ENCODE results near the gene PSG4.
"Not testable (repeated sequence)": the region's sequence is repeated elsewhere in the genome, so short reads cannot be mapped to it uniquely, and the experiment has no call there.

Gene PSG4

DNA sequence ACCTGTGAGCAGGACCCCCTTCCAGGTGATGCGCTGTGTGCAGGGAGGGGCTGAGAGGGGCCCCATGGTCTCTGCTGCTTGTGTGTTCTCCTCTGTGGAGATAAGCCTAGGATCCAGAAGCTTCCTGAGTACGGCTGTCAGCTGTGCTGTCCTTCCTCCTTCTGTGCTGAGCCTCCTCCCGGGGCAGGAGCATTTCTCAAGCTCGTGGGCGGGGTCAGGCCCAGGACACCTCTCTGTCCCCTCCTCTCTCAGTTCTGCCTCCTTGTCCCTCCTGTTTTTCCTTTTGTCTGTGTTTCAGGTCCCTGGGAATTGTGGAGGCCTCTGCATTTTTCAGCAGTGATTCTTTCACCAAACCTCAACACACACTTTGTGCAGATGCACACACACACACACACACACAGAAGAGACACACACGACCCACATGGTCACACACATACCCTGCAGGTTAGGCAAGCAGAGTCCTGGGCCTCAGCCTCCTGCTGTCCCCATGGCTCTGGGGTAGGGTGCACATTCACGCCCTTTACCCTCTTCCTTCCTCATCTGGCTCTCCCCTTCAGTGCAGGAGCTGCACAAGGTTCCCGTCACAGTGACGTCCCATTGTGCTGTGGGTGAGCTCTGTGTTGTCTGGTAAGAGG, at the start of gene PSG4:
Gene PSG4 (minus strand): TSS at position 168 of the 635 bp plus-strand sequence. CDS start 102 bp downstream, at position 66.
- DNase-seq (ENCODE audit: low spot score) = not testable (repeated sequence)

DNA sequence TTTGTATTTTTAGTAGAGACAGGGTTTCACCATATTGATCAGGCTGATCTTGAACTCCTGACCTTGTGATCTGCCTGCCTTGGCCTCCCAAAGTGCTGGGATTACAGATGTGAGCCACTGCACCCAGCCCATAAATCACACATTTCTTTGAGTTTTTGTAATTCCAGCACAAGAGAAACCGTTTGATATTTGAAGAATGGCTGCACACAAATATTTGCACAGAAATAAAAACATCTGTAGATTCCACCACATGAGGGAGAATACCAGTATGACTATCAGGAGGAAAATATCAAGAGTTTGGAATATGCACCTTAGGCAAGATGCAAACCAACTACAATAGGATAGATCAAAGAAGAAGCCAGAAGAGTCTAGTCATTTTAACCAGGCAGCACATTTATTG, 46.0 kb upstream of the PSG4 start:
- DNase-seq (ENCODE audit: low spot score) = not testable (repeated sequence)

DNA sequence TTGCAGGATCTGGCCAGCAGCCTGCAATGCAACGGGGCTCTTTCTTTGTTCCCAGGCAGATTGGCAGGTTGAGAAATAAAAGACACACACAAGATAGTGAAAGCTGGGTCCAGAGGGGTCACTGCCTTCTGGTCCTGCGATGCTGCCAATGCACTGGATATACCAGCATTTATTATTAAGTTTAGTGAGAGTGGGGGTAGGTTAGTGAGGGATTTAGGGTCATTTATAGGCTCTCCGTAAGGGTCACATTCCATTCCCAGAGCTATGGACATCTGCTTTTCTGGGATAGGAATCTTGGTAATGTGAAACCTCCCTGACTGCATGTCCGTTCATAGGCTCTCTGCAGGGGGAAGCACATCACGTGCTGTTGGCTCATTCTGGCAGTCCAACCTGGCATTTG, 44.9 kb upstream of the PSG4 start:
- DNase-seq (ENCODE audit: low spot score) = not testable (repeated sequence)

DNA sequence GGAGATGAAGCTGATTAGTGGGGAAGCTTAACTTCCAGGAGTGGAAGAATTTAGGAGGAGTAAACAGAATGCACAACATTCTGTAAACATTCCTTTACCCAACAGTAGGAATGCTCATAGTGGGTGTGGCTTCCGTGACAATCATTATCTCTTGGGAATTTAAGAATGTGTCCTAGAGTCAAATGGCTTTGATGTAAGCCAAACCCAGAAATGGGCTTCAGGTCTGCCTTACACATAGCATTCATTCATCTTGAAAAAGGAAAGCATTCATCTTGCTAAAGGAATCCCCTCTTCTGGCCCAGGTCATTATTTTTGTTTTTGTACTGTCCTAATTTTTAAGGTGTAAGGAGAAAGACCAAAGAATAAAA, 43.2 kb upstream of the PSG4 start:
- DNase-seq (ENCODE audit: low spot score) = peak; percentile 68

DNA sequence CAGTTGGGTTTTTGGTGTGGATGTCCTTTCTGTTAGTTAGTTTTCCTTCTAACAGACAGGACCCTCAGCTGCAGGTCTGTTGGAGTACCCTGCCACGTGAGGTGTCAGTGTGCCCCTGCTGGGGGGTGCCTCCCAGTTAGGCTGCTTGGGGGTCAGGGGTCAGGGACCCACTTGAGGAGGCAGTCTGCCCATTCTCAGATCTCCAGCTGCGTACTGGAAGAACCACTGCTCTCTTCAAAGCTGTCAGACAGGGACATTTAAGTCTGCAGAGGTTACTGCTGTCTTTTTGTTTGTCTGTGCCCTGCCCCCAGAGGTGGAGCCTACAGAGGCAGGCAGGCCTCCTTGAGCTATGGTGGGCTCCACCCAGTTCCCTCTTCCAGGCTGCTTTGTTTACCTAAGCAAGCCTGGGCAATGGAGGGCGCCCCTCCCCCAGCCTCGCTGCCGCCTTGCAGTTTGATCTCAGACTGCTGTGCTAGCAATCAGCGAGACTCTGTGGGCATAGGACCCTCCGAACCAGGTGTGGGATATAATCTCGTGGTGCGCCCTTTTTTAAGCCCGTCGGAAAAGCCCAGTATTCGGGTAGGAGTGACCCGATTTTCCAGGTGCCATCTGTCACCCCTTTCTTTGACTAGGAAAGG, 41.9 kb upstream of the PSG4 start:
- not testable (repeated sequence) for DNase-seq (ENCODE audit: low spot score)

DNA sequence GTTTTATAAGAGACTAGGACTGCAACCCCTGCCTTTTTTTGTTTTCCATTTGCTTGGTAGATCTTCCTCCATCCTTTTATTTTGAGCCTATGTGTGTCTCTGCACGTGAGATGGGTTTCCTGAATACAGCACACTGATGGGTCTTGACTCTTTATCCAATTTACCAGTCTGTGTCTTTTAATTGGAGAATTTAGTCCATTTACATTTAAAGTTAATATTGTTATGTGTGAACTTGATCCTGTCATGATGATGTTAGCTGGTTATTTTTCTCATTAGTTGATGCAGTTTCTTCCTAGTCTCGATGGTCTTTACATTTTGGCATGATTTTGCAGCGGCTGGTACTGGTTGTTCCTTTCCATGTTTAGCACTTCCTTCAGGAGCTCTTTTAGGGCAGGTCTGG, 40.4 kb upstream of the PSG4 start:
- not testable (repeated sequence) for DNase-seq (ENCODE audit: low spot score)

DNA sequence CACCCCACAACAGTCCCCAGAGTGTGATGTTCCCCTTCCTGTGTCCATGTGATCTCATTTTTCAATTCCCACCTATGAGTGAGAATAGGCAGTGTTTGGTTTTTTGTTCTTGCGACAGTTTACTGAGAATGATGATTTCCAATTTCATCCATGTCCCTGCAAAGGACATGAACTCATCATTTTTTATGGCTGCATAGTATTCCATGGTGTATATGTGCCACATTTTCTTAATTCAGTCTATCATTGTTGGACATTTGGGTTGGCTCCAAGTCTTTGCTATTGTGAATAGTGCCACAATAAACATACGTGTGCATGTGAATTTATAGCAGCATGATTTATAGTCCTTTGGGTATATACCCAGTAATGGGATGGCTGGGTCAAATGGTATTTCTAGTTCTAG, 36.8 kb upstream of the PSG4 start:
- DNase-seq (ENCODE audit: low spot score) = not testable (repeated sequence)

DNA sequence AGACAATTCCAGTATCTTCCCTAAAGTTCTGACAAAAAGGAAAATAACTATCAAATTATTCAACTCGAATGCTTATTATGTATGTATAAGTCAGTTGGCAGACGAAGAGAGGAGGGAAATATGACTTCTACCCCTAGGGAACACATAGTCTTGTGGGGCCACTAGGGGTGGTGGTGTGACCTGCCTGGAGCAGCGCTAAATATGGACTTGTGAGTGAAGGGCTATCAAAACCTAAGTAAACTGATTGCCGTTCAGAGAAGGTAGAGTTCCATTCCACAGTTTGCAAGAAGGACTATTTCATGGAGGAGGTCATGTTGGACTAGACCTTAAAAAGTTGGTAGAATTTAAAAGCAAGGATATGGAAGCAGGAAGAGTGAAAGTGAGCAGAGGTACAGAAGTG, 32.8 kb upstream of the PSG4 start:
- DNase-seq (ENCODE audit: low spot score) = not testable (repeated sequence)

DNA sequence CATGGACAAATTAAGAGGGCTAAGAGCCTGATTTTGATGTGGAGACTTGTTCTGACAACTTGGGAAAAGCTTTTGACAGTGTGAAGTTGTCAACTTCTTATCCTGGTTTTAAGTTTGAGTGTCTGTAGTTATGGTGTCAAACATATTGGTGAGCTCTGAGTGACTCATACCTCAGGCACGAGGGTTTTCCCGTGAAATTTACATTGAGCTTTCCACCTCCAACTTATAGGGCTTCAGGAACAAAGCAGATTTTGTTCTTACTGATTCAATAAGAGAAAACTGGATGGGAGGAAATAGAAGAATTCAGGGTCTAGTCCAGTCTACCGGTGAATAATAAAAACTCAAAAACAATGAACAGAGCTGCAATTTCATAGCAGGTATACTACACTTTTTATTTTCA, 30.2 kb upstream of the PSG4 start:
- DNase-seq (ENCODE audit: low spot score) = peak; percentile 58

DNA sequence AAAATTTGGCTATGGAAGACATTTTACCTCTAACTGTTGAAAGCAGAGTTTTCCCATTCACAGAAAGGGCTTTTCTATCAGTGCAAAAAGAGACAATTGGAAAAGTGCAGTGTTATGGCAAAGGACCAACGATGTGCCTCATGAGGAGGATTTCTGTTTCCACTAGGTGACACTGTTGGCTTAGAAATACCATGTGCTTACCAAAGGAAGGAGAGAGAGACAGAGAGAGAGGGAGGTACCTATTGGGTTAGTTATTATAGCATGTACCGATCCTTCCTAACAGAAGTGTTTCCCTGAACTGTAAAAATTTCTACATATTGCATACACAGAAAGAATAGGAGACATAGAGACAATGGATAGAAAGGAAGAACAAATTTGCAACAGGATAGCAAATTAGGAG, 23.9 kb upstream of the PSG4 start:
- DNase-seq (ENCODE audit: low spot score) = peak; percentile 29

DNA sequence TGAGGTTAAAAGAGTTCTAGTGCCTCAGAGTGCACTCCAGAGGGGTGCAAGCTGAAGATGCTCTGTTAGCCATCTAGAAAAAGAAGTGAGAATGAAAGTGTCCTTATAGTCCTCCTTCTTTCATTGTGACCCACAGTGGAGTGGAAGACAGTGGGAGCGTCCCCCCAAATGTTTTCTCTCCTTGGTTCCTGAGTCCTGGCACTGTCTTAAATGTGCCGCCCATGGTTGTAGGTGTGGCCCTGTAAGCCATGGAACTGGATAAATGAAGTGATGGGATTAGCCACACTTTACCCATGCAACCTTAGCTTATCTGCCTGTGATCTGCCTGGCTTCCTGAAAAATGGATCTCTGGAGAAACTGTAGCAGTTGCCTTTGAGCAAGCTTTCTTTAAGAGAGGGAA, 23.3 kb upstream of the PSG4 start:
- not testable (repeated sequence) for DNase-seq (ENCODE audit: low spot score)

DNA sequence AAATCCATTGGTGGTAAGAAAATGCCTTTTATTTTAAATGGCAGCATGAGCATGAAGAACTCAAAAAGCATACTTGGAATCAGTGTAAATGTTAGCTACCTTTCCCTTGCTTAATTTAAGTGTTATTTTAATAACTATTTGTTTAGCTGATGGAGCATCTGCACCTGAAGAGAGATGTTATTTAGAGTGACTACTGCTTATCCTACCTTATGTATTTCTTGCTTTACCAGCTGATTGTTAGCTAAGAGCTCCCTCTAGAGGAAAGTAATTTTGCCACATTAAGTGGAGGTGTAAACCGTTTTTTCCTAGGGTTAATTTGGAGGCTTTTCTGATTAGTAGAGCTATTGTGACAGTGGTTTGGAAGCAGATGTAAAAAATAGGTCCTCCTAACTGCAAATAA, 21.5 kb upstream of the PSG4 start:
- not testable (repeated sequence) for DNase-seq (ENCODE audit: low spot score)

DNA sequence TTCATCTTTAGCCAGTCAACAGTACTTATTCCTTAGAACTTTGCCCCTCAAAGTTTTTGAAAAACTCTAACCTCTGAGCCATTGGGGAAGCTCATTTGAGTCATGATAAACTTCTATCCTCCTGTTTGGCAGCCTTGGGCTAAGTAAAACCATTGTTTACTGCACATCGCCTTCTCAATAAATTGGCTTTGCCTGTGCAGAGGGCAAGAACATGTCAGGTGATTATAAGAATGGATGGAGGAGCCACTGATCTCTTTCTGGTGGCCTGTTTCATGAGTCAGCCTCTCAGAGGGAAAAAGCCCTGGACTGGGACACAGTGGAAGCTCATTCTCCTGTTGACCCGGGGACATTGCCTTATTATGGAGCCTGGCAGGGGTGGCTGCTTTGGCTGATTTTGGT, 19.4 kb upstream of the PSG4 start:
- DNase-seq (ENCODE audit: low spot score) = no peak

DNA sequence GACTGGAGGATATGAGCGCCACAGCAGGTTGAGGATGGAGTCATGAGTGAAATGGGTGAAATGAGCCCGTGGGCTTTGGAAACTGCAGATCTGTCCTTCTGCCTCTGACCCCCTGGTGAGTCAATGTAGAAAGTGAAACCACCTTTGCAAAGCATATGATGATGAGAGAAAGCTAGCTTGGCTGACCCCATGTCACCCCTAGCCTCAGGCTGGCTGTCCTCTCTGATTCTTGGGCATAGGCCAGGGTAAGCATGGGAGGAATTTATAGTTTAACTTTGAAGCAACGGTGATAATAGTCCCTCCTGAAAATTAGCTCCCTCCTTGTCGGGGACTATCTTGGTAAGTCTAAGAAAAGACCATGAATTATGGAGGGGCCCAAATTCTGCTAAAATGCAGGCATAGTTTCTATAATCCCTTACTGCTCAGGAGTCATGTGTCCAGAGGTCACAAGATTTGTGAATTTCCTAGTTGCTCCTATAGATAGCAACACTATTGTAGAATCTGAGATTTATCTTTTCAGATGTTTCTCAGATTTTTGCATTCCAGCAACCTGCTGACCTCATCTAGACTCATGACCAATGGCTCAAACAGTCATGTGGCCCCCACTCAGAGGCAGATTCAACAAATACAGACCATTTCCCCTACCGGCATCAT, 18.9 kb upstream of the PSG4 start:
- not testable (repeated sequence) for DNase-seq (ENCODE audit: low spot score)

DNA sequence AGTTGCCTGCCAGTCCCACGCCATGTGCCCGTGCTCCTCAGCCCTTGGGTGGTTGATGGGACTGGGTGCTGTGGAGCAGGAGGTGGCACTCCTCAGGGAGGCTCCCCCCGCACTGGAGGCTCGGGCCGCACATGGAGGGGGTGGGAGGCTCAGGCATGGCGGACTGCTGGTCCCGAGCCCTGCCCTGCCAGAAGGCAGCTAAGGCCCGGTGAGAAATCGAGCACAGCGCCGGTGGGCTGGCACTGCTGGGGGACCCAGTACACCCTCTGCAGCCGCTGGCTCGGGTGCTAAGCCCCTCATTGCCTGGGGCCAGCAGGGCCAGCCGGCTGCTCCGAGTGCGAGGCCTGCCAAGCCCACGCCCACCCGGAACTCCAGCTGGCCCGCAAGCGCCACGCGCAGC, 16.5 kb upstream of the PSG4 start:
- not testable (repeated sequence) for DNase-seq (ENCODE audit: low spot score)

DNA sequence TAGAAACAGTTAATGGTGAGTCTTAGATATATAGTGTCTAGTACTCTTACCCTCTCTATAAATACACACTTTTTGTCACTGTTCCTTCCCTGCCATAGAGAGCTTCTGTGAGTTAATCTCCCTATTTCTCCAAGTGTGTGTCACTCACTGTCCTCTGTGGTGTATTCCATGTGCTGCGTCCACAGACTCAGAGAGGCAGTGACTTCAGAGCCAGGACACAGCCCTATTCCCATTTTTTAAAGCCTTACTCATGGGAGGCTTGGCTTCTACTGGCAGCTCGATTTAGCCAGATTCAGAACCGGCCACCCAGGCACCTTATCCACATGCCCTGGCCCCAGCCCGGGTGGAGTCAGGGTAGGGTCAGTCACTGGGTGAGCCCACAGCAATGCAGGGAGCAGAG, 13.7 kb upstream of the PSG4 start:
- DNase-seq (ENCODE audit: low spot score) = not testable (repeated sequence)

DNA sequence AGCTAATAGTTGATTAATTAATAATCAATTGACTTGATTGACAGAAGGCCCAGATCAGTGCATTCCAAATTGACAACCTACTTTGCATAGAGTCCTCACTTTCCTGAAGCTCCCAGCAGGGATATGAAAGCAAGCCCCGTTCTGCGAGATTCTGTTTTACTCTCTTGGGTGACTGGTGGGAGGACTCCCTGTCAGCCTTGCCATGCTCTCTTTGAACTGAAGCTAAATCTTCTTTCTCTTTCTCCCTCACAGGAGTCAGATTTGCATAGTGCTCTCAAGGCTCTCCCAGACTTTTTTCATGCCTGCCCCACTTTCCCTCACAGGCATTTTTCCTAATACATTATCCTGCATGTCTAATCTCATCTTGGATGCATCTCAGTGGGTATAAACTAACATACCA, 10.4 kb upstream of the PSG4 start:
- DNase-seq (ENCODE audit: low spot score) = not testable (repeated sequence)

DNA sequence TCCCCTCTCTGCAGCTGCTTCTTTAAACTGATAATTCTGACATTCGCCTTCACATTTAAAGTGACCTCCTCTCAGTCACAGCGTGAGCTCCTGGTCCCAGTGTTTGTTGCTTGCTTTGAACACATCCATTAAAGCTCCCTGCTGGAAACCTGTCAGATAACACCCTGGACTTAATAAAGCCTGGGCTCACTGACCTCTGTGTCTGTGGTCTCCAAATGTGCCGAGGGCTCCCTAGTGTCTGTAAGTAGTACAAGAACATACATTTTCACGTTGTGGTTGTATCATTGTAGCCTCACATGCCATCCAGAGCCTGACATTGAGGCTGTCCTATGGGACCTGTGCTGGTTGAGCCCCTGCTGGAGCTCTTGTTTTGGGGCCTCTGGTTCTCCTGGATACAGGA, 2.6 kb upstream of the PSG4 start:
- no peak for DNase-seq (ENCODE audit: low spot score)

DNA sequence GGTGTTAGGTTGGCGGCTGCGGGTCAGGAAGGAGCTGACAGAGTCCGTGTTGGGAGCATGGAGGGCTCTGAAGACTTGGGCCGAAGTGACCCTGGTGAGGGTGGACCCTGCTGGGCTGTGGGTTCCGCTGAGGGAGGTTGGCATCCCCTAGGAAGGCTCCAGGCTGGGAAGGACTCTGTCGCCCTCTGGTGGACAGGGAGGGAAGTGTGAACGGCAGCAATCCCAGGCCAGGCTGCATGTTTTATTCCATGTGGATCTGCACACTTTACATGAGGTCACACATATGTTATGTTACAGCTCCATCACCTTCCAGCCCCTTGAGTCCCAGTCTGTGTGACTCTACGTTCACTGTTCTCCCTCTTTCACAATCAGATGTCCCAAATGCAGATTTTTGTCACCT, 1.7 kb upstream of the PSG4 start:
- DNase-seq (ENCODE audit: low spot score) = not testable (repeated sequence)

DNA sequence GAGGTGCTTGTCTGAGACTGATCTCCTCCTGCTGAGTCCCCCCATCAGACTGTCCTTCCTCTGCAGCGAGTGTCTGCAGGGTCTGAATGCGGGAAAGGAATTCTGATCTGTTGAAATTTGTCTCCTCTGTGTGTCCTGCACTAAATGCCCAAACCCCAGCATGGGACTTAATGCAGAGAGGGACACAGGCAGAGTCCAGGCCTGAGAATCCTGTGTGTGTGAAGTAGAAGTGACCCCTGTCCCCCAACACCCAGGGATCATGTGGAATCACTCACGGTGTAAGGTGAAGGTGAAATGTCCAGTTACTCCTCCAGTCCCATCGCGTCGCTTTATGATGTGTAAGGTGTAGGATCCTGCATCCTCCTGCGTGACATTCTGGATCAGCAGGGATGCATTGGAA, 1.8 kb downstream of the PSG4 start:
- not testable (repeated sequence) for DNase-seq (ENCODE audit: low spot score)

DNA sequence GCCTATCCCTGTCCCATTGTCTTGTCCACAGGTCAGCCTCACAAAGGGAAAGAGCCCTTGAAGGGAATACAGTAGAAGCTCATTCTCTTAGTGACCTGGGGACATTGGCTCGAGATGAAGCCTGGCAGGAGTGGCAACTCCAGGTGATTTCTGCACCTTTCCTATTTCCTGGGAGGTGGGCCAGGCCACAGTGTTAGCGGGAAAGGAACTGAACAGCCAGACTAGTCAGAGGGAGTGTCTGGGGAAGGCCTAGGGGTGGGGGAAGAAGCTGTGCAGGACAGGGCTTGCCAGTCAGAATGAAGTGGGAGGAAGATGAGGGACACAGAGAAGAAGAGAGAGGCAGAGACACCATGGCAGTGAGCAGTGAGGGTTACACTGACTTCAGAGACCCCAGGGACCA, 3.5 kb downstream of the PSG4 start:
- DNase-seq (ENCODE audit: low spot score) = not testable (repeated sequence)

DNA sequence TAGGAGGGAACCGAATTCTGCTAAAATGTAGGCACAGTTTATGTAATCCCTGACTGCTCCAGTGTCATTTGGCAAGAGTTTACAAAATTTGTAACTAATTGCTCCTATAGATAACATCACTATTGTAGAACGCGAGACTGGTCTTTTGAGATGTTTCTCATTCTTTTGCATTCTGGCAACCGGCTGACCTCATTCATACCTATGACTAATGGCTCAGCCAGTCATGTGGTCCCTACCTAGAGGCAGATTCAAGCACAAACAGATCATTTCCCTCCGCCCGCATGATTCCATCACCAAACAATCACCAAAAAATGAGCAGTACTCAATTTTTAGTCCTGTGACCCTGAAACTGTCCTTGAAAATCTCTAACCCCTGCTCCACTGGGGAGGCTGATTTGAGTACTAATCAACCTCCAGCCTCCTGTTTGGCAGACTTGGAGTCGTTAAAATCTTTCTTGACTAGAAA, 4.1 kb downstream of the PSG4 start:
- peak; percentile 37 for DNase-seq (ENCODE audit: low spot score)

DNA sequence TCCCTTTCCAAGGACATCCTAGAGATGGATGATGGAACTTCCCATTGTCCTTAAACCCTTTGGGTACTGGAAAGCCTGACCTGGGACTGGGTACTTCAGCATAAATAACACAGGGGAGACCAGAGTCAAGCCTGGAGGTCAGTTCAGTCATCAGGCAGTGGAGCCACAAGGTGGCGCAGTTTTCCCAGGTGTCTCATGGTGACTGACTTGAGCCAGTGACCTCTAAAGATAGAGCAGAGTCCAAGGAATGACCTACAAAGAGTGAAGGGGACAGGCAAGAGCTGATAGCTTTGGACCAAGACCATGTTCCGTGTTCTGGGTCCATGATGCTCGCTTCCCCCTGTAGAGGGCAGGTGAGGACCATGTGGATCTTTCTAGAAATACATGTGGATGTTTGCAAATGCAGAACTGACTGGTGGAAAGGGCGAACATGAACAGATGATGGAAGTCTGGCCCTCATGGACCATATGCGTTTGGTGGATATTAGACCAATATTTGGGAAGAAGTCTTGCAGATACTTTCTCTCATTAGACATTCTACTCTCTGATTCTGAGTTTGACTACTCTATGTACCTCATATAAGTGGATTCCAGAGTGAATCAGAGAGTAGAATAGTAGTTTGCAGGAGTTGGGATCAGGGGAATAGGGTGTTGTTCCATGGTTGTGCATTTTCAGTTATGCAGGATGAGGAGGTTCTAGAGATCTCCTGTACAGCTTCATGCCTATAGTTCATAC, 6.6 kb downstream of the PSG4 start:
- not testable (repeated sequence) for DNase-seq (ENCODE audit: low spot score)
